Activated CD4-positive, CD25-positive, alpha-beta regulatory T cell treated with anti-CD3 and anti-CD28 coated beads, Interleukin-2, amount 50 U/mL, for 24 hours (primary cell): Measurements from ENCODE around the gene C7orf25.

Experiments
- ATAC-seq, 2 donors: fragments of 150-1000 bp; cut with Tn5 transposase; one replicate each; pipeline ENCODE4 v1.10.0; 2021; ENCODE audit warnings: mild to moderate bottlenecking in 1 of 2, moderate library complexity in 1 of 2

C7orf25 gene

GRCh38 chr7:42876182-42877068 lies 35.4 kb downstream of the C7orf25 start:
- ATAC-seq, result peak; percentile 48 to 62

GRCh38 chr7:42869131-42870020 lies 42.5 kb downstream of the C7orf25 start:
- ATAC-seq, result peak; percentile 94

- no peak for ATAC-seq
Observed at GRCh38 chr7:42868480-42868879, 43.4 kb downstream of the C7orf25 start.
